Neural cell (in vitro differentiated cells): ENCODE measurements around the gene BABAM2.

Source experiments
- CTCF ChIP-seq: fragments of 450-650 bp; IDR thresholded peaks from 2 replicates; pipeline ENCODE4 v1.5.1; 2014; ENCODE audit warnings: antibody characterized with exemption, mild to moderate bottlenecking, moderate library complexity; ENCODE audit not compliant: poor library complexity, severe bottlenecking
- EP300 ChIP-seq: fragments of 450-650 bp; conservative IDR thresholded peaks from 2 replicates; pipeline ENCODE4 v1.6.1; 2014; ENCODE audit warnings: antibody characterized with exemption, mild to moderate bottlenecking, moderate library complexity; ENCODE audit not compliant: poor library complexity, severe bottlenecking
- EZH2 ChIP-seq: fragments of 200-600, 300-800 bp; shearing (Covaris generic), sonication (generic); IDR thresholded peaks from 2 replicates; pipeline ENCODE4 v1.6.1; 2014; ENCODE audit warnings: antibody characterized with exemption, low read length, borderline replicate concordance, mild to moderate bottlenecking; ENCODE audit not compliant: insufficient read depth, poor library complexity, severe bottlenecking
- MXI1 ChIP-seq: fragments of 450-650 bp; conservative IDR thresholded peaks from 2 replicates; pipeline ENCODE4 v1.6.1; 2014; ENCODE audit warnings: antibody characterized with exemption, mild to moderate bottlenecking; ENCODE audit not compliant: poor library complexity, severe bottlenecking
- POLR2AphosphoS5 ChIP-seq: IDR thresholded peaks from 2 replicates; pipeline ENCODE4 v1.6.1; 2012
- TAF1 ChIP-seq: IDR thresholded peaks from 2 replicates; pipeline ENCODE4 v1.6.1; 2012; ENCODE audit warnings: low read depth

DNA sequence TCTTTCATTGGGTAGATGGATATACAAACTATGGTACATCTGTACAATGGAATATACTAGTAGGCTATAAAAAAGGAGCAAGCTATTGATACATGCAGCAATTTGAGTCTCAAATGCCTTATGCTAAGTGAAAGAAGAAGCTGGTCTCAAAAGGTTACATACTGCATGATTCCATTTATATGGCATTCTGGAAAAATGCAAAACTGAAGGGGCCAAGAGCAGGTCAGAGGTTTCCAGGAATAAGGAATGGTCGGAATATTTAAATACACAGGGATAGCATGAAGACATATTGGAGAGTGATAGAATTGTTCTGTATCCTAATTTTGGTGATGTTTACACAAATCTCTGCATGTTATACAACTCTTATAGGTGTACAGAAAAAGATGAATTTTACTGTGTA, 85.8 kb downstream of the BABAM2 start:
- TF ChIP-seq CTCF (no peak), EZH2 (no peak), EP300 (no peak), TAF1 (no peak), POLR2AphosphoS5 (no peak), MXI1 (no peak)
